ENCODE results near the gene RNU5D-1.
A peak's percentile ranks its signal among the peaks of the same experiment; 100 is the strongest.
"Not testable (repeated sequence)": the region's sequence is repeated elsewhere in the genome, so short reads cannot be mapped to it uniquely, and the experiment has no call there.

RNU5D-1 gene

GRCh38 chr1:44730741-44731512, at the start of gene RNU5D-1:
Gene RNU5D-1, minus strand, starts transcription at chr1:44731170.
- peak; percentile 86 for DNase-seq

- no peak for DNase-seq
These were observed 49.7 kb upstream of the RNU5D-1 start for GRCh38 chr1:44780583-44781121.

- no peak for DNase-seq
These were observed 48.0 kb upstream of the RNU5D-1 start for GRCh38 chr1:44778705-44779576.

- no peak for DNase-seq
These were observed 47.1 kb upstream of the RNU5D-1 start for GRCh38 chr1:44777969-44778635.

GRCh38 chr1:44777547-44777946, 46.6 kb upstream of the RNU5D-1 start:
- no peak for DNase-seq

- no peak for DNase-seq
These were observed 45.7 kb upstream of the RNU5D-1 start for GRCh38 chr1:44776730-44777068.

- DNase-seq: no peak
These were observed 45.2 kb upstream of the RNU5D-1 start for GRCh38 chr1:44775930-44776729.

- DNase-seq: peak; percentile 84
These were observed 44.3 kb upstream of the RNU5D-1 start, which contains the start of gene RPS8 for GRCh38 chr1:44775078-44775929. Gene RPS8, plus strand, starts transcription at chr1:44775540. Its CDS starts 57 bp downstream, at chr1:44775597.

GRCh38 chr1:44766421-44766820, 35.5 kb upstream of the RNU5D-1 start:
- not testable (repeated sequence) for DNase-seq

- DNase-seq: no peak
These were observed 29.9 kb upstream of the RNU5D-1 start for GRCh38 chr1:44760876-44761275.

GRCh38 chr1:44759077-44759476, 28.1 kb upstream of the RNU5D-1 start:
- no peak for DNase-seq

GRCh38 chr1:44757420-44757819, 26.4 kb upstream of the RNU5D-1 start:
- DNase-seq: no peak

- no peak for DNase-seq
These were observed 16.9 kb upstream of the RNU5D-1 start for GRCh38 chr1:44747878-44748277.

GRCh38 chr1:44743211-44743610, 12.2 kb upstream of the RNU5D-1 start:
- DNase-seq: no peak

GRCh38 chr1:44740179-44740617, 9.2 kb upstream of the RNU5D-1 start:
- no peak for DNase-seq

GRCh38 chr1:44739307-44740178, 8.6 kb upstream of the RNU5D-1 start, which contains the start of gene KIF2C:
Gene KIF2C, plus strand, starts transcription at chr1:44739837. Its CDS starts 96 bp downstream, at chr1:44739933.
- DNase-seq: peak; percentile 95

- DNase-seq: not testable (repeated sequence)
These were observed 8.0 kb upstream of the RNU5D-1 start for GRCh38 chr1:44738953-44739306.

- no peak for DNase-seq
These were observed 5.0 kb upstream of the RNU5D-1 start for GRCh38 chr1:44735992-44736391.

- DNase-seq: no peak
These were observed 2.8 kb upstream of the RNU5D-1 start for GRCh38 chr1:44733784-44734183.

- DNase-seq: no peak
These were observed 2.4 kb upstream of the RNU5D-1 start for GRCh38 chr1:44733365-44733764.
